GM12801 (cell line): ENCODE measurements around the gene PPP2R1B.

Source experiments
- TF ChIP-seq, protein P1 (sequence below): IDR thresholded peaks from one replicate; pipeline ENCODE4 v1.5.1; 2011; ENCODE audit warnings: control low read depth; ENCODE audit not compliant: insufficient read length; ENCODE audit errors: extremely low read depth

PPP2R1B gene

DNA sequence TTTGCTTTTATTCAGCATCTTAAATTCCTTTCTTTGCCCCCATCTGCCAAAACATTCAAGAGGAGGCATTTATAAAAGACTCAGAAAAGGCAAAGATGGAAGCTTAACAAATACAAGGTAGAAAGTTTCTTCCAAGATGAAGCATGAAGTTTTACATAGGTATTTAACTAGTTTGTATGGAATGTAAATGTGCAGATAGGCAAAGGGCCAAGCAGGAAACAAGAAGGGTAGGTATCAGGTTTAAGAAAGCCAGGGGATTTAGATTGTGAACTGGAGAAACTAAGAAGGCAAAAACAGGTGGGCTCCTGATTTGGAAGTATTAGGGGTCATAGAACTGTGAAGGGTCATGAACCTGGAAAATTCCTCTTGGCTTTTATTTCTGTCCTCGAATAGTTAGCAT, 62.6 kb downstream of the PPP2R1B start:
- TF ChIP-seq, protein P1, sequence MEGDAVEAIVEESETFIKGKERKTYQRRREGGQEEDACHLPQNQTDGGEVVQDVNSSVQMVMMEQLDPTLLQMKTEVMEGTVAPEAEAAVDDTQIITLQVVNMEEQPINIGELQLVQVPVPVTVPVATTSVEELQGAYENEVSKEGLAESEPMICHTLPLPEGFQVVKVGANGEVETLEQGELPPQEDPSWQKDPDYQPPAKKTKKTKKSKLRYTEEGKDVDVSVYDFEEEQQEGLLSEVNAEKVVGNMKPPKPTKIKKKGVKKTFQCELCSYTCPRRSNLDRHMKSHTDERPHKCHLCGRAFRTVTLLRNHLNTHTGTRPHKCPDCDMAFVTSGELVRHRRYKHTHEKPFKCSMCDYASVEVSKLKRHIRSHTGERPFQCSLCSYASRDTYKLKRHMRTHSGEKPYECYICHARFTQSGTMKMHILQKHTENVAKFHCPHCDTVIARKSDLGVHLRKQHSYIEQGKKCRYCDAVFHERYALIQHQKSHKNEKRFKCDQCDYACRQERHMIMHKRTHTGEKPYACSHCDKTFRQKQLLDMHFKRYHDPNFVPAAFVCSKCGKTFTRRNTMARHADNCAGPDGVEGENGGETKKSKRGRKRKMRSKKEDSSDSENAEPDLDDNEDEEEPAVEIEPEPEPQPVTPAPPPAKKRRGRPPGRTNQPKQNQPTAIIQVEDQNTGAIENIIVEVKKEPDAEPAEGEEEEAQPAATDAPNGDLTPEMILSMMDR = no peak

DNA sequence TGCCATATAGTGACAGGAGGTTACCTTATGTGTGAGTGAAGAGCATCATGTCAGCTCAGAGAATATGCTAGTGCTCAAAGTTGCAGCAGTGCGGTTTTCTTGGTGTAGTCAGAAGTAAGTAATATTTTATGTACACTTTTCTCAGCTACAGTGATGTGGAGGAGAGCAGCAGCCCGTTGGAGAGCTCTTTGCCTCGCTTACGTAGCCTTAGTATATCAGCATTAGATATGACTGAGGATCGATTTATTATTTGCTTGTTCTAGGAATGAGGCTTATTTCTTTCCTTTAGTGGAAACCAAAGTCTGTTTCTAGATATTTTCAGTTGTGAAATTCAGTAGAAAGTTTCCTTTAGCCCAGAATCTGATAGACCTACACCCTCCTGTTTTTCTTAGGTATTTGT, 63.6 kb downstream of the PPP2R1B start:
- TF ChIP-seq, protein P1 = no peak

DNA sequence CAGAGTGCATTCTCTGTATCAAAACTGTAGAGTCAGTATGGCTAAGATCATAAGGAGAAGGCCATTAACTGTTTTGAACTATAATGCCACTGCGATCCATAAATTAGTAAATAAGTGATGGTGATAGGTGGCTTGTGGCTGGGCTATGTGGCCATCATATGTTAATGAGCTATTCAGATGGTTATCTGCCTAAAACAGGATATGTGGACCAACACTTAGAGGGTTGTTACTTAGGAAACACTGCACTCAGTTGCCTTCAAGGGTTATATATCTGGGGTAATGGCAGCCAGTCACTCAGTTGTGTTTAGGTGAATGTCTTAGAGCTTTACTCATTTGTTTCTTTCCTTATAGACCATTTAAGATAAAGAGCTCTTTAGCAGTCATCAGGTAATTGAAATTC, 66.0 kb downstream of the PPP2R1B start:
- TF ChIP-seq, protein P1 = no peak

DNA sequence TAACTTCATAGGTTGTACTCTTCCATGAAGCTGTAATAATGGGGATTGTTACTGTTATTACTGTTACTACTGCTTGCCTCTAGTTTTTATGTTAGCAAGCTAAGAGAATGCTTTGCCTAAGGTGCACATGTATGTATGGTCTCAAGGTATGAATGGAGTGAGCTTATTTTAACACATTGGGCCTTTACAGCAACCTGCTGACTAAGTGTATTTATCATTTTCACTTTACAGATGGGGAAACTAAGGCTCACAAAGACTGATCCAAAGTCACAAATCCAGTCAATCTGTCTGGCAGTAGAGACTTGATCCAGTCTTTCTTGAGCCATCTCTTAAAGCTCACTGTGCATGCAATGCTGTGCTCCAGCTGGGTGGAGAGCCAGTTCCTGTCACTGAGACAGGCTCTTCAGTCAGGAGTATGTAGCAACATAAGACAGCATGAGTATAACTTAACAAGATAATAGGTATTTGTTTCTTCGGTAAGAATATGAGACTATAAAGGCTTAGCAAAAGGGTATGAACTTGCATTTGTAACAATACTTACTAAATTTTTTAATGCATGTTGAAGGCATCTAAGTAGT, 66.5 kb downstream of the PPP2R1B start:
- TF ChIP-seq, protein P1 = no peak

DNA sequence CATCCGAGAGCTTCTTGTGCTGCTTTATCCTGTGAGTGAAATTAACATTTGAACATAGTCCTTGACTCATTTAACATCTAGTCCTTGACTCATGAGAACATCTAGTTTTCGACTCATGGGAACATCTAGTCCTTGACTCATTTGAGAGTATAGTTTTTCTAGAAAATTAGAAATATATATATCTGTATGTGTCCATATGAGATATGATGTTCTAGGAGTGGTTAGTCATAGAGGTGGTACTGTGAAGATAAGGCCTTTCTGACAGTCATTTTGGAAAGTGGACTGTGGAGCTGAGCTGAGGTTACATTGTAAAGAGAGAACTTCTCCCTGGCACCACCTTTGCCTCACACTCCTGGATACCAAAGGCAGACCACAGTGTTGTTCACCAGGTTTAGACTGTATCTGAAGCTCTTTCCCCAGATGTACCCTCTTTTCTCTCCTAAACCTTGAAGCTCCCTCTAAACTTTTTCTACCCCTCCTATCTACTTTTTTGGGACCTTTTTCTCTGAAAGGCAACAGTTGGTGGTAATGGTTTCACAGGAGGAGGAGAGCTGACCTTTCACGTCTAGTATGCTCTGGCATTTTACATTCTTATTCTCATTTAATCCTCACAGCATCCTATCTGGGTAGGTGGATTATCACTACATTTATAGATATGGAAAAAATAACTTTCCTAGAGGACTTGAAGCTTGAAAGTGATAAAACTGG, 67.2 kb downstream of the PPP2R1B start:
- TF ChIP-seq, protein P1 = no peak

DNA sequence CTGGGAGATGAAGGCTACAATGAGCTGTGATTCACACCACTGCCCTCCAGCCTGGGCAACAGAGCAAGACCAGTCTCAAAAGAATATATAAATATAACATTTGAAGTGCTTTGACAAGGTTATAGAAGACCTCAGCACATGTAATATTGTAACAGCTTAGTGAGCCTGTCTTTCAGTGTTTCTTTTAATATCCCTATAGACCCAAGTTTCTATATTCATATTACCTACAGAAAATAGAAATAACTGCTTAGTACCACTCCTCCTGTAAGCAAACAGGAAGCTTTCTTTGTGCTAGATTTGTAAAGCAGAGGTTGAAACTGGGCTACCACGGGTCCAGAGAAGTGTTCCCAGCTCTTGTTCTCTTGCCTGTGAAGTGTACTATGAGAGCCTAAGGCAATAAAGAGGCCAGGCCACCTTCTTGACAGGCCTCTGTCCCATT, 68.2 kb downstream of the PPP2R1B start:
- TF ChIP-seq, protein P1 = no peak

DNA sequence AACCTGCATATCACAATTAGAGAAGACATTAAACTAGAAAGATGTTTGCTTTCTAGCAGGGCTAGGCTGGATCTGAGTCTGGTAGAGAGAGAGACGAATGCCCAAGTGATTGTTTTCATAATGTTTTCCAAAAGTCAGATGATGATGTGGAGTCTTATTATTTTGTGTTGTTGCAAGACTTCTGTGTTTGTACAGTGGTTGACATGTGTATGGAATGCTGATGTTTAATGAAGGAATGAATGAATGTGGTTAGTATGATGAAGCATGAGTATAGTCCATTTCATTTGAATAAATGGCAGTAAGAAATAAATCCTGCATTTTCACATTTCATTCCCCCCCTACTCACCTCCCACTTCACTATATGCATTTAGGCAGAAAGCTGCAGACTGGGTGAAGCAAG, 69.6 kb downstream of the PPP2R1B start:
- TF ChIP-seq, protein P1 = no peak
